ENCODE measurements around the gene MOK. TPM values are rescaled to one million over a fixed set of nuclear protein-coding genes. Genes with fewer than 3 reads are reported as not detected.

Gene MOK
- total RNA-seq, 4 donors from 2014 or later: 3.0 to 16.0 (median 11.1) TPM

- Histone ChIP-seq H3K27ac (no peak overlapping the region), H3K36me3 (peaks cover 0 to 7% (median 0%) of the 10 kb centered on the region in 4 donors), H3K4me3 (no peak overlapping the region), H3K9me3 (no peaks in the 10 kb centered on the region), H3K4me1 (peaks cover 0 to 16% (median 5%) of the 10 kb centered on the region in 4 donors), H3K27me3 (no peaks in the 10 kb centered on the region)
- in situ Hi-C loops (cut with MboI; ENCODE audit: low pct_ligation_motif_present in 1 of 4, low pct_unique_long_range_greater_than_20kb in 1 of 4, low sequenced_read_pairs in 3 of 4) (no loop called here), intact Hi-C loops (cut with DNase I; ENCODE audit: low total_unique reads) (no loop called here)
- no peak for TF ChIP-seq EP300 (IDR thresholded peaks at IDR 0.05; ENCODE audit: low read depth)
- TF ChIP-seq POLR2AphosphoS5 (IDR thresholded peaks at IDR 0.05): no peak
- no peak for TF ChIP-seq CTCF (IDR thresholded peaks at IDR 0.05)
- no peak for TF ChIP-seq POLR2A (IDR thresholded peaks at IDR 0.05)
- no peak for DNase-seq
- WGBS, 2 donors (ENCODE audit: low coverage in 1 of 2): 96% methylated on average over 16 of the region's 16 CpGs; no CpG with 5 or more reads in 1 of the 2 donors
These were observed 86.3 kb downstream of the MOK start for GRCh38 chr14:102218688-102219087.

GRCh38 chr14:102217987-102218421 lies 87.0 kb downstream of the MOK start:
- H3K36me3 ChIP-seq: peaks cover 0 to 3% (median 0%) of the 10 kb centered on the region in 4 donors
- no peaks in the 10 kb centered on the region for H3K9me3 ChIP-seq
- no peaks in the 10 kb centered on the region for H3K27me3 ChIP-seq
- DNase-seq: no peak
- 92 to 100% methylated on average over 1 to 14 of the region's 14 CpGs for WGBS, 2 donors (ENCODE audit: low coverage in 1 of 2)
- H3K27ac ChIP-seq: no peak overlapping the region
- in situ Hi-C loops (cut with MboI; ENCODE audit: low pct_ligation_motif_present in 1 of 4, low pct_unique_long_range_greater_than_20kb in 1 of 4, low sequenced_read_pairs in 3 of 4) (no loop called here), intact Hi-C loops (cut with DNase I; ENCODE audit: low total_unique reads) (no loop called here)
- peaks cover 0 to 16% (median 5%) of the 10 kb centered on the region in 4 donors for H3K4me1 ChIP-seq
- no peak overlapping the region for H3K4me3 ChIP-seq
- TF ChIP-seq POLR2AphosphoS5 (IDR thresholded peaks at IDR 0.05) (no peak), POLR2A (IDR thresholded peaks at IDR 0.05) (no peak), EP300 (IDR thresholded peaks at IDR 0.05; ENCODE audit: low read depth) (no peak), CTCF (IDR thresholded peaks at IDR 0.05) (no peak)

GRCh38 chr14:102217399-102217798 lies 87.6 kb downstream of the MOK start:
- WGBS, 2 donors (ENCODE audit: low coverage in 1 of 2): 94% methylated on average over 10 of the region's 10 CpGs; no CpG with 5 or more reads in 1 of the 2 donors
- no peaks in the 10 kb centered on the region for H3K9me3 ChIP-seq
- peaks cover 0 to 16% (median 5%) of the 10 kb centered on the region in 4 donors for H3K4me1 ChIP-seq
- no peaks in the 10 kb centered on the region for H3K36me3 ChIP-seq
- TF ChIP-seq POLR2A (IDR thresholded peaks at IDR 0.05) (no peak), CTCF (IDR thresholded peaks at IDR 0.05) (no peak), EP300 (IDR thresholded peaks at IDR 0.05; ENCODE audit: low read depth) (no peak), POLR2AphosphoS5 (IDR thresholded peaks at IDR 0.05) (no peak)
- no peak overlapping the region for H3K4me3 ChIP-seq
- in situ Hi-C loops (cut with MboI; ENCODE audit: low pct_ligation_motif_present in 1 of 4, low pct_unique_long_range_greater_than_20kb in 1 of 4, low sequenced_read_pairs in 3 of 4) (no loop called here), intact Hi-C loops (cut with DNase I; ENCODE audit: low total_unique reads) (no loop called here)
- no peak for DNase-seq
- no peaks in the 10 kb centered on the region for H3K27me3 ChIP-seq
- H3K27ac ChIP-seq: no peak overlapping the region

- H3K4me1 ChIP-seq: peaks cover 0 to 16% (median 5%) of the 10 kb centered on the region in 4 donors
- intact Hi-C loops (cut with DNase I; ENCODE audit: low total_unique reads): no loop called here
- H3K36me3 ChIP-seq: no peaks in the 10 kb centered on the region
- 87 to 90% methylated on average over 4 to 20 of the region's 20 CpGs for WGBS, 2 donors (ENCODE audit: low coverage in 1 of 2)
- H3K9me3 ChIP-seq: no peaks in the 10 kb centered on the region
- in situ Hi-C loops (cut with MboI; ENCODE audit: low pct_ligation_motif_present in 1 of 4, low pct_unique_long_range_greater_than_20kb in 1 of 4, low sequenced_read_pairs in 3 of 4): no loop called here
- no peak overlapping the region for H3K4me3 ChIP-seq
- no peak for TF ChIP-seq POLR2A (IDR thresholded peaks at IDR 0.05)
- no peak for TF ChIP-seq EP300 (IDR thresholded peaks at IDR 0.05; ENCODE audit: low read depth)
- no peak for TF ChIP-seq CTCF (IDR thresholded peaks at IDR 0.05)
- TF ChIP-seq POLR2AphosphoS5 (IDR thresholded peaks at IDR 0.05): no peak
- H3K27ac ChIP-seq: peak overlapping the region in 2 of 4 donors; percentile 2 to 57
- no peaks in the 10 kb centered on the region for H3K27me3 ChIP-seq
- DNase-seq: no peak
These were observed 89.3 kb downstream of the MOK start for GRCh38 chr14:102215576-102216250.
